Measurements from ENCODE around the gene NOBOX.
"Not testable (repeated sequence)": the region's sequence is repeated elsewhere in the genome, so short reads cannot be mapped to it uniquely, and the experiment has no call there.

Gene NOBOX

DNA sequence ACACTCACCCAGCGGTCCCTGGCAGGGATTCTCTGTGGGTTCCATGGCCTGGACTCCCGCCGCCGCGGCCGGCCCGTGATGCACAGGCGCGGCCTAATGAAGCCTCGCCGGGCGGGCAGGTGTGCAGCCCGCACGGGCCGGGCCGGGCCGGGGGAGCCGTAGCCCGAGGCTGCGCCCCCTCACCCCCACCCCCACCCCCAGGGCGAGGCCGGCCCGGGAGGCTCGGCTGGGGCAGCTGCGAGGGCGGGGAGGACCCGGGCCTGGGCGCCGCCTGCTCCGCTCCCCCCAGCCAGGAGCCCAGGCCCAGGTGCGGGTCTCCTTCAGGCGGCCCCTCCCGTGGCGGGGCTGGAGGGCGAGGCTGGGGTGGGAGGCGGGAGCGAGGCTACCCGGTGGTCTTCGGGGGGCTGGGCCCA lies at the start of gene NOBOX:
TSS of gene NOBOX (minus strand) at position 45 of the 413 bp plus-strand sequence.
- DNase-seq (ENCODE audit: low spot score) = no peak

DNA sequence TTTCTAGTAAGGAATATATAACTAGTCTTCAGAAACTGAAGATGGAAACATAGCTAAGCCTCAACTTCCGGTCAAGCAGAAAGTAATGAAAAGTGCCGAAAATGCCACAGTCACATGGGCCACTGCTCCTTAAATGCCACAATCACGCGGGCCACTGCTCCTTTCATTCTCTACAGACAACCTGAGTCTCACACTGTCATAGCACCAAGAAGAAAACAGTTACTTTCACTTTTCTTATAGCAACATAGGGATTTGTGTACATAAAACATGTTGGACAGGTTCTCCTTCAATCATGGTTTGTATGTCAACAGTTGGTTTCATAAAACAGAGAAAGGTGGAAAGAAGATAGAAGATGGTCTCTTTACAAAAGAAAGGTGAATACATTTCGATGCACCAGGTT lies 48.6 kb upstream of the NOBOX start:
- DNase-seq (ENCODE audit: low spot score) = no peak

DNA sequence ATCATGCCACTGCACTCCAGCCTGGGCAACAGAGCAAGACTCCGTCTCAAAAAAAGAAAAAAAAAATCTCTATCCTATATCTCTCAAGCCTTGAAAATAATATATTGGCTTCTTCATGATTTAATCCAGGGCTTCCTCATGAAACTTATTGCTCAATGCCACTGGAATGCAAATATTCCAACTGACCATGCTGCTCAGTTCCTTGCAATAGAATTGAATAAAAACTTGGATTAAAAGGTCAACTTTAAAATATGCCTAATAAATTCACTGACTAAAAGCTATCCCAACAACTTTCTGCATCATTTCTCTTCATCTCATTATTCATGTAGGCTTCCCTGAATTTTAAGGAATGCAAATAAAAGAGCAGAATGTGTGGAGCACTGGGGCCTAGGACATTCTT lies 42.1 kb upstream of the NOBOX start:
- DNase-seq (ENCODE audit: low spot score) = no peak

DNA sequence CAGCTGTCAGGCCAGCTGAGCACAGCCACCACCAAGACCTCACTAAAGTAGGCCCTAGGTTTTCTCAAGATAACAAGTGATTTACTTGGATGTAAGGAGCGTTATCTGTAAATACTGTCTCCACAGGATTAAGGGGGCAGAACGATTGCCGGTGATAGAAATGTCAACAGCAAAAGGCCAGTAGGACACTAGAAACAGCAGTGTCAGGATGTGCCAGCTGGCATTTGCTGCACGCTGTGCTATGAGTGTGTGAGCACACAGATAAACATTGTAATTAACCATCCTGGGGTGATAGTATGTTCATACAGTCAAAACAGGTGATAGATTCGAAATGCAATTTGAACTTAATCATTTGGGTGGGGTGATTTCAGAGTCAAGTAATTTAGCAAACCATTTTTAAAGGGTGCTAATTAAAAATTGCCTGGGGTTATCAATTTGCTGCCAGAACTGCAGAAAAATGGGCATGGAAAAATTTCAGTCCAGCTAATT lies 36.3 kb upstream of the NOBOX start:
- DNase-seq (ENCODE audit: low spot score) = no peak

DNA sequence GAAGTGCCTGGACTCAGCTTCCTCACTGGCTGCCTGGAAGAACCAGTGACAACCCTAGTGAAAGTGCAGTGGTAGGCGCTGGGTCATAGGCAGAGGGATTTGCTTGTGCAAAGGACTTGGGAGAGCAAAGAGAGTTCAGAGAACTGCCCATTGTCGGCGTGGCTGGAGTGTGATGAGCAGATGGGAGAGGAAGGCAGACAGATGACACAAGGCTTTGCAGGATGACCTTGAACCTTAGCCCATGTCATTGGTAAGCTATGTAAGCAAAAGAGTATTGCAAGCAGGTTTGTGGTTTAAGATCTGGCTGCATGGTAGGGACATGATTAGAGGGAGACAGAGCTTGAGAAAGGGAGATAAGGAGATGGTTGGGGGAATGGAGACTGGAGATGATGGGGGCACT lies 35.3 kb upstream of the NOBOX start:
- DNase-seq (ENCODE audit: low spot score) = no peak

DNA sequence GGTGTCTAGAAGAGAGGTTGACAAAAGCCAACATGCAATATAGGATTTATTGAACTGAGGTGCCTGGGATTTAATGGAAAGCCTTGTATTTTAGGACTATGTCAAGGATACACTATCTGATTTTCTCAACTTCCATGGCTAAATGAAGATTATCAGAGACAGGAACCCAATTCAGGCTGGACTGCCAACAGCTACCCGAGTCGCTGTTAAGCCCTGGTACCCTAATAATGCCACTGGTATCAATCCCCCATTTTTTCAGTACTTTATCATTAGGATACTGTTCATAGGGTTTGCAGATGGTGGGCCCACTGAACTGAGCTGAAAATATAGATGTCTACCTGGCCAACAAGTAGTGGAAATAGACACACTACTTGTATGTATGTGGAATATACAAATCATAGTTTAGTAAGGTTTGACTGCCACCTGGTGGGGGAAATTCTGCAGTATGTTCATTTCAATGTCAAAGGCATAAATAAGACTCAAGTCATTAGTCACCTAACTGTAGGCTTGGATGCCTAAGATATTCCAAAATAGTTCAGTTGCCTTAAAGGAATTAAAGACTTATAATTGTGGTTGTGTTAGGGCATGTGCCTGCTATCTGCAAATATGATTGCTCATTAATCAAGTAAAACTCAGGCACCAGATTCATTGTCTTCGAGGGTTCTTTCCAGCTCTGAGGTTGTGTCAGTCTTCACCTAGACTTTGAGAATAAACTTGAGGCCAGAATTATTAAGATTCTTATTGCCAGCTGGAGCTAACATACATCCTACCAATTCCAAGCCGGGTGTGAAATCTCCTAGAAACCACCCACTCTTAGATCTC lies 34.1 kb upstream of the NOBOX start:
- peak; percentile 48 for DNase-seq (ENCODE audit: low spot score)

DNA sequence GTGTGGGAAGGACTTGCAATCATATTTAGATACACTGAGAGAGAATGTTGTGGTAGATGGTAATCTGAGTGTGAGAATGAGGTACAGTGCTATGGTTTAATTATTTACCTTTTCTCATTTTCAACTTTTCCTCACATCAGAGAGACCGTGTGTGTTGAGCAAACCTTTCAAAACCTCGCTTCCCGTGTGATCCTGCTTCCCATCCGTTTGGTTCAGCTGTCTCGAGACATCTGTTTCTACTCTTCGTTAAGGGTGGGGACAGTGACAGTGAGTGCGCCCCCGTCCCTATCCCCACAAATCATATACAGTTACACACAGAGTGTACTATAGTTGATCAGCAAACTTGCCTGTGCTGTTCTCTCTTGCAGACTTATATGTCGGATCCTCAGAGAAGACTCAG lies 33.0 kb upstream of the NOBOX start:
- no peak for DNase-seq (ENCODE audit: low spot score)

DNA sequence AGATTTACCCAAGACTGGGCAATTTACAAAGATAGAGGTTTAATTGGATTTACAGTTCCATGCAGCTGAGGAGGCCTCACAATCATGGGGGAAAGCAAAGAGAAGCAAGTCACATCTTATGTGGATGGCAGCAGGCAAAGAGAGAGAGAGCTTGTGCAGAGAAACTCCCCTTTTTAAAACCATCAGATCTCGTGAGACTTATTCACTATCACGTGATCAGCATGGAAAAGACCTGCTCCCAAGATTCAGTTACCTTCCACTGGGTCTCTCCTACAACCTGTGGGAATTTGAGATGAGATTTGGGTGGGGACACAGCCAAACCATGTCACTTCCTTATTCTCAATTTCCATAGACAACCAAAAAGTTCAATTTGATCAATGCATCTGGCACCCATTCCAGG lies 24.9 kb upstream of the NOBOX start:
- no peak for DNase-seq (ENCODE audit: low spot score)

DNA sequence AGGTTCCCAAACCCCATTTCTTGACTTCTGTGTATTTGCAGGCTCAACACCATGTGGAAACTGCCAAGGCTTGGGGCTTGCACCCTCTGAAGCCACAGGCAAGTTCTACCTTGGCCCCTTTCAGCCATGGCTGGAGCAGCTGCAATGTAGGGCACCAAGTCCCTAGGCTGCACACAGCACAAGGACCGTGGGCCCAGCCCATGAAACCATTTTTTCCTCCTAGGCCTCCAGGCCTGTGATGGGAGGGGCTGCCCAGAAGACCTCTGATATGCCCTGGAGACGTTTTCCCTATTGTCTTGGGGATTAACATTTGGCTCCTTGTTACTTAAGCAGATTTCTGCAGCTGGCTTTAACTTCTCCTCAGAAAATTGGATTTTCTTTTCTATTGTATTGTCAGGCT lies 24.0 kb upstream of the NOBOX start:
- DNase-seq (ENCODE audit: low spot score) = not testable (repeated sequence)

DNA sequence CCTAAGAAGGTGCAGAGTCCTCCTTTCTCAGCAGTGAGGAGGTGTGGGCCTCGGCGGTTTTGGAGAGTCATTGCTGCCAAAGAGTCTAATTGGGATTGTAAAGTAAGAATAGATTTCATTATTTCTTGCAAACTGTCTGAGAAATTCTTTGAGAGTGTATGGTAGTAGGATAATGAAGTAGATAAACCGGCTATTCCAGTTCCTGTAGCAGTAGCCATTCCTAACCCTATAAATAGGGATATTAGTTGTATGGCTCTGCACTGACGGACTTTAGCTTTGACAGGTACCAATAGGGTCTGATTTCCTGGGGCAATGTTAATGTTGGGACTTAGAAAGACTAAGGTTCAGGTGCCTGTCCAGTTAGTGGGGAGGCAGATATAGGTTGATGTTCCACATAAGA lies 15.4 kb upstream of the NOBOX start:
- not testable (repeated sequence) for DNase-seq (ENCODE audit: low spot score)

DNA sequence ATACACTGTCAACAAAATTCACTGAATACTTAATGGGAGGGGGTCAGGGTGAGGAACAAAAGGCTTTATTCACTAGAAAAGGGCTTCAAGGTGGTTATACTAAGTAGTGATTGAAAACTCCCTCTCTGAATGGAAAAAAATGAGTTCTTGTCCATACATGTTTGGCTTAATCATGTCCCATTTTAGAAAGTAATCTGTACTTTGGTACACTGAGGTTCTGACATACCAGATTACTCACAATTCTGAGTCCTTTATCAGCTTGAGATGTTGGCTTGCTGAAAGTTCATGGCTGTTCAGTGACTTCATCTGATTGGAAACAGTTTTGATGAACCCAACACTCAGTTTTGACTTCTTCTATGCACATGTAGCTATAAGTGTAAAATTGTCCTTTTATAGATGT lies 12.8 kb upstream of the NOBOX start:
- DNase-seq (ENCODE audit: low spot score) = no peak

DNA sequence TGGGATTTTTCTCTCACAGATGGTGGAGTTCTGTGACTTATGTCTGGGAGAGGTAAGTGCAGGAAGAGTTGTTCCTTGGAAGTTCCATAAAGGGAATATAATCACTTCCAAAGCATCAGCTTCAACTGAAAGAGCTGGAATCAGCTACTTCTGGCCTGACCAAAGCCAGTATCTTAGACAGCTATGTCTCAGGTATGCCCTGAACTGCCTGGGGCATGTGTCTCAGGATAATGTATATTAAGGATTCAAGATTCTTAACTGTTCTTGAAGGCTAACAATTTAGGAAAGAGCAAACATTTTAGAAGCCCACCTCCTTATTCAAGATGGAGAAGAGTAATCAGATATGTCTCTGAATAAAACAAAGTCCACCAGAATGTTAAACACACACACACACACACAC lies 12.4 kb upstream of the NOBOX start:
- DNase-seq (ENCODE audit: low spot score) = no peak

DNA sequence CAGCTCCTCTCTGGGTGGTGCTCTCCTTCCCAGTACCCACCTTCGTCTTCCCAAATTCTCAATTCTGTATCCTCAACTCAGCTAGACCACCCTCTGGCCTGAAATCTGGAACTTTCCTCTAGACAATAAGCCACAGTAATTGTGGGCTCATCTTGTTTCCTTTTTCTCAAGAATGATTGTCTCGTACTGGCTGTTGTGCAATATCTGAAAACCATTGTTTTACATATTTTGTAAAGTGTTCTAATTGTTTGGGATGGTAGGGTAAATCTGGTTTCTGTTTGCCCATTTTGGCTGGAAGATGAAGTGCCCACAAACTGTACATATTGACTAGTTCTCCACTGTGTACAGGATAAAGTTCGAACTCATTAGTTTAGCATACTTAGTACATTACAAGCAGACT lies 11.3 kb upstream of the NOBOX start:
- DNase-seq (ENCODE audit: low spot score) = no peak

DNA sequence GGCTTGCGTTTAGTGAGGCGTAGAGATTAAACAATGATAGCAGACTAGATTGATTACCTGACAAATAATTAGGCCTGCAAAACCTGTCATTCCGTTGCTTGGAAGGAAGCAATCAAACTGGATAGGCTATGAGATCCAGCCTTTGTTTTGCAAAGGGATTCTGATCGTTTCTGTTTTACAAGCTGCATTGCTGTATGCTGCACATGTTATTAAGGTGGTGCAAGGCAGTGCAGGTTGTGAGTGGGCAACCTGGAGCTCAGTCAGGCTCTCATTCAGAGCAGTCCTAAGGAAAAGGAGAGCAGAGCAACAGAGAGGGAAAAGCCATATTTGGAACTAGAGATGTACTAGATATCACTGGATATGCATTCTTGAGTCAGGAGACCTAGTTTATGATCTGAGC lies 6.9 kb upstream of the NOBOX start:
- DNase-seq (ENCODE audit: low spot score) = no peak

DNA sequence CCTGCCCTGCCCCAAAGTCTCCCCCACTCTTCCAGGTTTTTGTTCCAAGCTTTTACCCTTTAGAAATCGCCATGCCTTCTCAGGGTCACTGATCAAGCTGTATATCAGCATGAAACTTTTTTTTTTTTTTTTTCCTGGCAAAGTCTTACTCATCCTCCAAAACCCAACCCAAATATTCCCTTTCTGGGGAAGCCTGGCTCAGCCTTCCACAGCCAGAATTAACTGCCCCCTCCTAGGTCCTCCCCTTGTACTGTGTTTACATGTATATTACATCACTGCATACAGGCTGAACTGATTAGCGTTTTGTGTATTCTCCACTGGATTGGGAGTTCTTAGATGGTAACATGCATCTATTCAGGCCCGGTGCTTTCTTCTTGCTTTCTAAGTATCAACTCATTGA lies 4.6 kb upstream of the NOBOX start:
- no peak for DNase-seq (ENCODE audit: low spot score)

DNA sequence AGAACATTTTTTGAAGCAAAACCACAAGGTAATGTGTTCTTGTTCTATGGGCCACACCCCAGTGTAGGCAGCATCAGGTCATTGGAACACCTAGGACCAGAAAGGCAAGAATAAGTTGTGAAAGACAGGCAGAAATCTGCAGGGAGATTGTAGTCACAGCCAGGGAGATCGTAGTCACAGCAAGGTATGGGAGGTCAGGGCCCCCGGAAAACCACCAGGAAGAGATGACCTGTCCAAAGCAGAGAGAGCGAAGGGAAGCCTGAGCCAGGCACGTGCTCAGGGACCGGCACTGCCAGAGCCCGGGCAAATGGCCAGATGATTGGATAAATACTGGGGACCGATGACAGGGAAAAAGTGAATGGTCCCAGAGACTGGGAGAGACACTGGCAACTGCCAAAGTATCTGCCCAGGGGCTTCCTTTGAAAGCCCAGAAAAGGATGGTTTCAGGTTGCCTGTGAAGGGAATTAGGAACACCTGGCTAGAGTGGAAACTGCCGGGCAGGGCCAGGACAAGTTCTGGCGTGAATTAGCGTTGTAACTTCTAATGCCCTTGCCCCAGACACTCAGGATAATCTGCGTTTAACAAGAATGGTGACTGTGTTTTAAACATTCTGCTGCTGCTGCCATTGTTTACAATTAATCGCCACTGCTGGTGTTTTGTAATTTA lies 3.9 kb upstream of the NOBOX start:
- no peak for DNase-seq (ENCODE audit: low spot score)

DNA sequence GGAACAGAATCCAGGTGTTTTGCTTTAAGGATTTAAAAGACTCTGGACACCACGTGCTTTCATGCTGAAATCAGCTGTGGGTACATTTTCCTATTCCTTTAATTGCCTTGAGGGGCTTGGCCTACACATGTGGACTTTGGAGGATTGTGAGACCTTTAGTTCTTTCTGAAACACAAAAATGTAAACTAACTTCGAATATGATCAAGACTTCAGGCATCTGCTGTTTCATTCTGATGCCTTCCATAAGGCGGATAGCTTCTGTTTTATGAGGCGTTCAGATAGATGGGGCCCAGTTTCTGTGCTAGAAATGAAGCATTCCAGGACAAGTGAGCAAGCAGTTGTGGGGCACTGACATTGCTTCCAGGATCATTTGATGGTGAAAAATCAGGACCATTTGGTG lies 1.5 kb upstream of the NOBOX start:
- no peak for DNase-seq (ENCODE audit: low spot score)

DNA sequence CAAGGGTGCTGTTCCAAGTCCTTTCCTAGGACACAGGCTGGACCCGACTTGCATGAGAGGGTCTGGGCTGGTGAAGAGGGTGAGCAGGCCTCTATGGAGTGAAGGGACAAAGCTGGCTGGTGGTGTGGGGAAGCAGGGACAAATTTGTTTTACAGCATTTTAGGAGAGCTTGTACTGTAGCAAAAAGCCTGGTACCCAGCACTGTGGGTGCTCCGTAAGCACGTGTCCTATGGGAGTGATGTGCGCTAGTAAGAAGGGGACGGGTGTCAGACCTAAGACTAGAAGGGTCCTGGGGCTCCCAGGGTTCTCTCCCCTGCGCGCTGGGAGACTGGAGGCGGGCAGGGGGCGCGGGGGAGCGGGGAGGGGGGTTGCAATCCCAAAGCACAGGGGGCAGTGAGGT lies 391 bp downstream of the NOBOX start:
- DNase-seq (ENCODE audit: low spot score) = no peak

DNA sequence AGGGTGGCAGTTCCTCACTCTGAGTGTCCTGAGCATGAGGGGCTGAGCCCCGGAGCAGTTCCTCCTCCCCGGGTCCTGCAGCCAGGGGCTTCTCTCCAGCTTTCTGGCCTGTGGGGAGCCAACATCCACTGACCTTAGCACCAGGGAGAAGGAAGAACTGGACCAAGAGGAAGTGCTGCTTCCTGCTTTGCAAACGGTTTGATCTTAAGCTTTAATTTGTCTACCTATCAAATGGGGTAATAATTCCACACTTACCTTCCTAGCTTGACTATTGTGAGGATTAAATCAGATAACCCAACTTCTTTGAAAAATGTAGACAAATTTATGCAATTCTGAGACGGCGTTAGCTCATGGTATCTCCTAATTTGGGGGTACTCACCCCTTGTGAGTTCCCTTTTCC lies 2.0 kb downstream of the NOBOX start:
- no peak for DNase-seq (ENCODE audit: low spot score)

DNA sequence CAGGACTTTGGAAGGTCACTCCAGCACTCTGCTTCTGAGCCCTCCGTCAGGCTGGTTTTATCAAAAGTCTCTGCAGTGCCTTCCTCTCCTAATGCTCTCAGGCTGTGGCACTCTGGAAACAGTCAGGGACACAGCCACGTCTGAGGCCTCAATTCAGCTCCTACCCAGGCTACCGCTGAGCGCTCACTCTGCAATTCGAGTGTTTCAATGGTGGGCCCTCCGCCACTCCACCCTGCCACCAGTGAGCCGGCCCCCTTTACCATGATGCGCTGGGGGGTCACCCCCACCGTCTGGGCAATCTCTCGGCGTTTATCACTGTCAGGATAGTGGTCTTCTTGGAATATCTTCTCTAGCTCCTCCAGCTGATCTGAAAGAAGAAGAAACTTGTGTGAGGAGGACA lies 3.5 kb downstream of the NOBOX start:
- no peak for DNase-seq (ENCODE audit: low spot score)

DNA sequence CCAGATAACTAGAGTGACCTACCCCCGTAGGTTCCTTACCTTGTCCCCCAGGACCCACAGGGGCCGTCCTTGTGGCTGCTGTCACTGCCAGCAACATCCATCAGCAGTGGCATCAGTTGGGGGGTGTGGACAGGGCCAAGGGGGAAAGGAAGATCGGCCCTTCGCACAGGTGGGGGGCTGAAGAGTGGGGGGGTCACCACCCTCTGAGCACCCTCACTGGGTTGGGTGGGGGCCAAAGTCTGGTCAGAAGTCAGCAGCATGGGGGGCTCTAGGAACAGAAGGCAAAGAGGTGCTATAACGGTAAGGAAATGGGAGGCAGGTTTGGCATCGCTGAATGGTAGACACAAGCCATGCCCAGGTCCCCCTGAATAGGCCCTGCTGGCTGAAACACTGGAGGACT lies 4.6 kb downstream of the NOBOX start:
- no peak for DNase-seq (ENCODE audit: low spot score)

DNA sequence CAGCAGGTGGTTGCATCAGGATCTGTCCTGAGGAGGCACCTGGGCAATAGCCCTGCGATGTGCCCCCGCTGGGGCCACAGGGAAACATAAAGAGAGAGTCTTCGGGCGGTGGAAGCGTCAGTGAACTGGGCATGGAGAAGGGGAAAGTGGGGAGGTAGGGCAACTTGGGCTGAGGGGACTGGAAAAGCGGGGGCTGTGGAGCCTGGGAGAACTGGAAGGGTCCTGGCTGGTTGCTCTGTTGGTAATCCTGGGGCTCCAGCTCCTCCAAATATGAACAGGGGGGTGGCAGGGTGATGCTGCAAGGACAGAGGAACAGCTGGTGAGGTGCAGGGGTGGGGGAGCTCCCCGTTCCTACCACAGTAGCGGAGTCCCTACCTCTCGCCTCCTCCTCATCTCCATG lies 5.2 kb downstream of the NOBOX start:
- no peak for DNase-seq (ENCODE audit: low spot score)

DNA sequence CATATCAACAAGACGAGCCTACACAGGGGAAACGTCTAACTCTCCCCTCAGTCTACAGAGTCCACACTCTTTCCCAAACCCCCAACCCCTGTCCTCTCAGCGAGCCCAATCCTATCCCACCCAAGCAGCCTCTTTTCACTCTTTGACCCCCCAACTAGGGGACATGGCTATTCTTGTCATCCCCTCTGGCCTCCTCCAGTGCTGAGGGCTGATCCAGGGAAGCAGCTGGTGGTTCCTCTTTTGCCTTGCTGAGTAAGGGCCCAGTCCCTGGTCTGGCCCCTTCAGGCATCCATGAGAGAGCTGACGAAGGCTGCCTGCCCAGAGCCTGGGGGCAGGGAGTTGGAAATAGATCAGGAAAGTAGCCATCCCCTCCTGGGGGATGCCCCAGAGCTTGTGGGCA lies 6.4 kb downstream of the NOBOX start:
- no peak for DNase-seq (ENCODE audit: low spot score)

DNA sequence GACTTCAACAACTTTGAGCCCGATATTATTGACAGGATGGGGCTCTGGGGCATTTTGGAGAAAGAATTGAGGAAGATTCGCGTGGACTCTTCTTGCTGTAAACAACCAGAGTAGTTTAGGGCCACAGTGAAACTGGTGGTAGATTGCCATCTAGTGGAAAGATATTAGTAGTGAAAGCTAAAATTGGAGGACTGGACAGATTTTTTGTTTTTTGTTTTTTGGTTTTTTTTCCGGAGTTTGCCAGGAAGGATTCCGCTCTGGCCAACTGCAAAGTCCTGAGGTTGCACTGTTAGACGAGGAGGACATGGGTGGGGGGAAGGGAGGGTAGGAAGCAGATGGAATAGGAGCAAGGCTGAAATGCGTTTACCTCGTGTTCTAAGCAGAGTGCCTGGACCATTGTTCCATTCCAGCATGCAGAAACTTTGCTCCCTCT lies 11.7 kb downstream of the NOBOX start:
- DNase-seq (ENCODE audit: low spot score) = peak; percentile 53
